Left ventricle myocardium inferior (tissue), 1 donor: ENCODE results near the gene OPN1SW. TPM values are rescaled to one million over a fixed set of nuclear protein-coding genes. Genes with fewer than 3 reads are reported as not detected.

ENCODE experiments used
- DNase-seq: peaks from one replicate; pipeline ENCODE4 v3.0.0-alpha.2; 2020
- H3K27ac ChIP-seq: fragments of 200-600 bp; replicated peaks from 2 replicates; pipeline ENCODE4 v1.8.0; 2021
- H3K27me3 ChIP-seq: fragments of 200-600 bp; 2 replicates; pipeline ENCODE4 v1.8.0; 2021; ENCODE audit warnings: low read depth
- H3K36me3 ChIP-seq: fragments of 200-600 bp; 2 replicates; pipeline ENCODE4 v1.8.0; 2021
- H3K4me1 ChIP-seq: fragments of 200-600 bp; 2 replicates; pipeline ENCODE4 v1.8.0; 2021
- H3K4me3 ChIP-seq: fragments of 200-600 bp; 2 replicates; pipeline ENCODE4 v1.8.0; 2021; ENCODE audit warnings: mild to moderate bottlenecking, moderate library complexity
- H3K9me3 ChIP-seq: fragments of 200-600 bp; replicated peaks from 2 replicates; pipeline ENCODE4 v1.8.0; 2021
- intact Hi-C: fragments of 100-400 bp; cut with micrococcal nuclease; formaldehyde crosslinking; loops from one replicate; pipeline ENCODE4 v1.11.0; 2022
- total RNA-seq: library from RNA; stranded (reverse); fragmentation: NEBNext Ultra II Directional; extraction: Animal tissue kit (Norgen Biotek cat#: 25700); gene quantifications from one replicate; pipeline ENCODE4 v1.2.1, GENCODE V29; 2021
- TF ChIP-seq, protein P1 (sequence below): fragments of 200-600 bp; IDR thresholded peaks from 2 replicates; pipeline ENCODE4 v1.8.0; 2021; ENCODE audit warnings: antibody characterized with exemption, mild to moderate bottlenecking, borderline replicate concordance
- donor health status: DM: no; HTN: yes; CAD: no; lungs with severe emphysema.

Gene OPN1SW
- total RNA-seq, 1 donor from 2014 or later = not detected

DNA sequence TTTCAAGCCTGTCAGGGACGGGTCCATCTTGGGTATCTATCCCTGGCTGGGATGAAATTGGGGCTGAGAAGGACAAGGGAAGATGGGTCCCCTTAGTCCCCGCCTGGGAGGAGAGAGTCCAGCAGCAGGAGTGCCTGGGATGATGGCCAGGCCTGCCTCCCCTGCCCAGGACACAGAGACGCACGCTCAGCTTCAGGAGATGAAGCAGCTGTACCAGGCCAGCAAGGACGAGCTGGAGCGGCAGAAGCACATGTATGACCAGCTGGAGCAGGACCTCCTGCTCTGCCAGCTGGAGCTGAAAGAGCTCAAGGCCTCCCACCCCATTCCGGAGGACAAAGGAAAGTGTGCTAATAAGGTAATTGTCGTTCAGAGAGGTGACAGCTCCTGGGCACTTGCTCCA is 31.6 kb upstream of the OPN1SW start:
- peaks cover 3% of the 10 kb centered on the region for H3K4me1 ChIP-seq
- no peak overlapping the region for H3K27ac ChIP-seq
- DNase-seq = no peak
- H3K27me3 ChIP-seq = no peaks in the 10 kb centered on the region
- no peaks in the 10 kb centered on the region for H3K9me3 ChIP-seq
- H3K36me3 ChIP-seq = no peaks in the 10 kb centered on the region
- TF ChIP-seq, protein P1, sequence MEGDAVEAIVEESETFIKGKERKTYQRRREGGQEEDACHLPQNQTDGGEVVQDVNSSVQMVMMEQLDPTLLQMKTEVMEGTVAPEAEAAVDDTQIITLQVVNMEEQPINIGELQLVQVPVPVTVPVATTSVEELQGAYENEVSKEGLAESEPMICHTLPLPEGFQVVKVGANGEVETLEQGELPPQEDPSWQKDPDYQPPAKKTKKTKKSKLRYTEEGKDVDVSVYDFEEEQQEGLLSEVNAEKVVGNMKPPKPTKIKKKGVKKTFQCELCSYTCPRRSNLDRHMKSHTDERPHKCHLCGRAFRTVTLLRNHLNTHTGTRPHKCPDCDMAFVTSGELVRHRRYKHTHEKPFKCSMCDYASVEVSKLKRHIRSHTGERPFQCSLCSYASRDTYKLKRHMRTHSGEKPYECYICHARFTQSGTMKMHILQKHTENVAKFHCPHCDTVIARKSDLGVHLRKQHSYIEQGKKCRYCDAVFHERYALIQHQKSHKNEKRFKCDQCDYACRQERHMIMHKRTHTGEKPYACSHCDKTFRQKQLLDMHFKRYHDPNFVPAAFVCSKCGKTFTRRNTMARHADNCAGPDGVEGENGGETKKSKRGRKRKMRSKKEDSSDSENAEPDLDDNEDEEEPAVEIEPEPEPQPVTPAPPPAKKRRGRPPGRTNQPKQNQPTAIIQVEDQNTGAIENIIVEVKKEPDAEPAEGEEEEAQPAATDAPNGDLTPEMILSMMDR = no peak
- no peak overlapping the region for H3K4me3 ChIP-seq
- intact Hi-C loops = no loop called here

DNA sequence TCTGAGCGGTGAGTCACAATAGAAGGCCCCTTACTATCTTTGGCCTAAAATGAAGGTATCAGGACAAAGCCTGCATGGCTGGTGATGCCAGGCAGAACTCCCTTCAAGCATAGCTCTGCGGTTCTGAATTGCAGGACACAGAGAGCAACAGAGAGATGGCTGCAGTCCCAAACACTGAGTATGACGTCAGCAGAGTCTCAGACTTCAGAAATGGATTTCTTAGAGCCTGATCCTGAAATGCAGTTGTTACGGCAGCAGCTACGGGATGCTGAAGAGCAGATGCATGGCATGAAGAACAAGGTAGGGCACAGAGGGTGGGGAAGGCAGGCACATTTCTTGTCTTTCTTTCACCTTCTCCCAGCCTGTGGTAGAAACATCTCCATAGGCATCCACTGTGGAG is 29.6 kb upstream of the OPN1SW start:
- intact Hi-C loops = no loop called here
- TF ChIP-seq, protein P1 = no peak

DNA sequence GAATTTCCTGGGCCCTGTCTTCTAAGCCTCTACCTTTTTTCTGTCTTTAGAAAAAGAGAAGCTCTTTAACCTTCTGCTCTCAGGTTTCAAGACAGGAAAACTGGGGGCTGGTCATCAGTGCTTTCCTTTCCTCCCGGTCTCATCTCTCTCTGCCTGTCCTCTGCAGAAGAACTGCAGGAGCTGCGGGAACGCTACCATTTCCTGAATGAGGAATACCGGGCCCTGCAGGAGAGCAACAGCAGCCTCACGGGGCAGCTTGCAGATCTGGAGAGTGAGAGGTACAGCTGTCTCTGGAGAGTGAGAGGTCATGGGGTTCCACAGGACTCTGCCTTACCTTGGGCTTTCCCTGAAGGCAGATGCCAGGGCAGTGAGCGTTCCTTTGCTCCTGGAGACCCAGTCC is 28.9 kb upstream of the OPN1SW start:
- intact Hi-C loops = no loop called here
- Histone ChIP-seq H3K4me1 (no peaks in the 10 kb centered on the region), H3K9me3 (no peaks in the 10 kb centered on the region), H3K4me3 (no peak overlapping the region), H3K36me3 (no peaks in the 10 kb centered on the region), H3K27ac (no peak overlapping the region), H3K27me3 (no peaks in the 10 kb centered on the region)
- DNase-seq = no peak
- TF ChIP-seq, protein P1 = no peak

More for the DNA sequence above, 29.6 kb upstream of the OPN1SW start:
- H3K4me3 ChIP-seq = no peak overlapping the region
- H3K4me1 ChIP-seq = no peaks in the 10 kb centered on the region
- no peak overlapping the region for H3K27ac ChIP-seq
- no peak for DNase-seq
- no peaks in the 10 kb centered on the region for H3K27me3 ChIP-seq
- no peaks in the 10 kb centered on the region for H3K36me3 ChIP-seq
- no peaks in the 10 kb centered on the region for H3K9me3 ChIP-seq

DNA sequence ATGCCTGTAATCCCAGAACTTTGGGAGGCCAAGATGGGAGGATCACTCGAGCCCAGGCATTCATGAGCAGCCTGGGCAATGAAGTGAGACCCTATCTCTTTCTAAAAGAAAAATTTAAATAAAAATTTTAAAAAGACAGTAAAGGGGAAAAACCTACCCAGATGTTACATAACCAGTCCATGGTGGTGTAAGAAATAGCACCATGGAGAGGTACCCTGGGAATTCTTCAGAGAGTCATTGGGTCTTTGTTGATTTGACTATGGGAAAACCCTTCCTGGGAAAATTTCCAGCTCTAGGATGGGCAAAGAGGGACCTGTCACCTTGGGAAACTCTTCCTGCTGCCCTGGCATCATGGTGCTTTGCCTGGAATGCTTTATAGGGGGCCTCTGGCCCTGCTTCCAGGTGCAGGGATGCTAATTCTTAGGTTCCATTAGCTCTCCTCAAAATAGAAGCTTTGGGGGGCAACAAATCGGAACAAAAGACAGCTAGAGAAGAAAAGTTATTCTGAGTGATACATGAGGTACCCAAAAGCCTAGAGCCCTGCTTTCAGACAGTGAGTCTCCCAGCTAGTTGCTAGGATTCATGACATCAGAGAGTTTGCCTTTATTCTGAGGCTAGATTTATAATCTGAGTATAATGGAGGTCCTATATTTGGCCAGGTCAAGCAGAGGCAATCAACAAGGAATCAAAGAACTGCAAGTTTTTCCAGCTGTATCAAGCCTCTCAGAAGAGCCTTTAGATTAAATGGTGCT is 26.2 kb upstream of the OPN1SW start:
- TF ChIP-seq, protein P1 = no peak
- no peak for DNase-seq
- Histone ChIP-seq H3K36me3 (no peaks in the 10 kb centered on the region), H3K9me3 (no peaks in the 10 kb centered on the region), H3K4me1 (no peaks in the 10 kb centered on the region), H3K27me3 (no peaks in the 10 kb centered on the region), H3K27ac (no peak overlapping the region), H3K4me3 (no peak overlapping the region)
- intact Hi-C loops = no loop called here

DNA sequence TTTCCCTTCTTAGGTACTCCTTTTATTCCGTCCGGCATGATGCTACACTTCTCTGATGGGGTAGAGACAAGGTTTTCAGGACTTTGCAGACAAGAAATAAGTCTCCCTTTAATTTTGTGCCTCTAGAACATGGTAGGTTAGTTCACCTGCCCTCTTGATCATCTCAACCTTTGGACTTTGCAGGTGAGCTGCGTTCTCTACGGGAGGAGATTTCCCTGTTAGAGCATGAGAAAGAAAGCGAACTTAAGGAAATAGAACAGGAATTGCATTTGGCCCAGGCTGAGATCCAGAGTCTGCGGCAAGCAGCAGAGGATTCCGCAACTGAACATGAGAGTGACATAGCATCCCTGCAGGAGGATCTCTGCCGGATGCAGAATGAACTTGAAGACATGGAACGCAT is 25.4 kb upstream of the OPN1SW start:
- Histone ChIP-seq H3K9me3 (no peaks in the 10 kb centered on the region), H3K27me3 (no peaks in the 10 kb centered on the region), H3K27ac (no peak overlapping the region), H3K4me1 (no peaks in the 10 kb centered on the region), H3K4me3 (no peak overlapping the region), H3K36me3 (no peaks in the 10 kb centered on the region)
- TF ChIP-seq, protein P1 = no peak
- no peak for DNase-seq
- intact Hi-C loops = no loop called here
